Effector memory CD4-positive, alpha-beta T cell (primary cell): Measurements from ENCODE around the gene MKNK1.

Experiments
- DNase-seq, 3 donors: peaks; one replicate each; pipeline ENCODE4 v3.0.0-alpha.2; 2020
- H3K27ac ChIP-seq: 2 replicates; pipeline ENCODE4 v1.7.0; 2013; ENCODE audit warnings: mild to moderate bottlenecking, low read length, moderate library complexity; ENCODE audit not compliant: insufficient read depth, poor library complexity, severe bottlenecking
- H3K27me3 ChIP-seq: replicated peaks from 2 replicates; pipeline ENCODE4 v1.7.0; 2013; ENCODE audit warnings: mild to moderate bottlenecking, low read length; ENCODE audit not compliant: insufficient read depth, control insufficient read depth, poor library complexity, severe bottlenecking
- H3K36me3 ChIP-seq: 2 replicates; pipeline ENCODE4 v1.7.0; 2013; ENCODE audit warnings: mild to moderate bottlenecking, low read length, moderate library complexity; ENCODE audit not compliant: control insufficient read depth, insufficient read depth
- H3K4me1 ChIP-seq: 2 replicates; pipeline ENCODE4 v1.7.0; 2013; ENCODE audit warnings: low read length, mild to moderate bottlenecking; ENCODE audit not compliant: control insufficient read depth, insufficient read depth, poor library complexity, severe bottlenecking
- H3K4me3 ChIP-seq: 2 replicates; pipeline ENCODE4 v1.7.0; 2013; ENCODE audit warnings: low read length, low read depth, mild to moderate bottlenecking; ENCODE audit not compliant: insufficient read depth, poor library complexity, severe bottlenecking
- H3K9me3 ChIP-seq: 2 replicates; pipeline ENCODE4 v1.7.0; 2013; ENCODE audit warnings: mild to moderate bottlenecking, low read length, moderate library complexity; ENCODE audit not compliant: control insufficient read depth

Gene MKNK1

DNA sequence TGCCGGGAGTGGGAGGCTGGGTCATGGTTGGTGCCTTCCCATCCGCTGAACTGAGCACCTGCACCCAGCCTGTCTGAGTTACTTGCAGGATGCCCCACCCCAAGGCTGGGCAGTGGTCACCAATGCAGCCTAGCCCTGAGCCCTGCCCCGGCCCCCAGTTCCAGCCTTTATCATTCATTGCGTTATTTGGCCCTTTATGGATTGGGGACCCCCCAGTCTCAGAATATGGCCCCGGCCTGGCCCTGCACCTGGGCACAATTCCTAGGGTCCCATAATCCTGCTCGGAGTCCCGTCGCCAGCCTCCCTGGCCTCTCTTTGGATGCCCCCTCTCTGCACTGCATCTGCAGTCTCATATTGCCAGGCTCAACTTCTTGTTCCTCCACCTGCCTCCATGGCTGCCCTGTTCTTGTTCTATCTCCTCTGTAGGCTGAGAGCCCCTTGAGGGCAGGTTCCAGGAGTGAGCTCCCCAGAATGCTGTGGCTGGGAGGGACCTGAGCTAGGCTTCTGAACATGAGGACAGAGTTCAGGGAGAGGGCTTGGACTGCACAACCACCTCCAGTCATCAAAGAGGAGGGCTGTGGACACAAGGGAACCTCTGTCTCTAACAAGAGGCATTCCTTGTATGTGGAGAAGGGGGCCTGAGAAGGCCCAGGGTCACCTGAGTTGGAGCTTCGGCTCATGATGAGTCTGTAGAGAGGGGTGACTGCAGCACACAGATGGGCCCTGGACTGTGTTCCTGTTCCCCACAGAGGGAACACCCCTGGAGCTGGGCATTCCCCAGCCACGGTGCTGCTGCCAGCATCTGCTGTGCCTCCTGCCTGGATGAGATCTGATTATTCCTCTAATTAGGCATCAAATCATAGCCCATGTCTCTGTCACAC is 51.5 kb downstream of the MKNK1 start:
- H3K27me3 ChIP-seq, result peaks cover 4% of the 10 kb centered on the region
- H3K4me3 ChIP-seq, result no peak overlapping the region
- peaks cover 2% of the 10 kb centered on the region for H3K36me3 ChIP-seq
- no peak overlapping the region for H3K27ac ChIP-seq
- H3K4me1 ChIP-seq, result peaks cover 15% of the 10 kb centered on the region
- no peak for DNase-seq
- H3K9me3 ChIP-seq, result no peaks in the 10 kb centered on the region

- Histone ChIP-seq H3K9me3 (no peaks in the 10 kb centered on the region), H3K27me3 (peaks cover 8% of the 10 kb centered on the region)
- DNase-seq, result no peak
Observed at GRCh38 chr1:46551597-46552095, 52.4 kb downstream of the MKNK1 start, which contains the start of gene KNCN. Gene KNCN (minus strand): TSS chr1:46551647. CDS start chr1:46551215, 432 bp downstream.

DNA sequence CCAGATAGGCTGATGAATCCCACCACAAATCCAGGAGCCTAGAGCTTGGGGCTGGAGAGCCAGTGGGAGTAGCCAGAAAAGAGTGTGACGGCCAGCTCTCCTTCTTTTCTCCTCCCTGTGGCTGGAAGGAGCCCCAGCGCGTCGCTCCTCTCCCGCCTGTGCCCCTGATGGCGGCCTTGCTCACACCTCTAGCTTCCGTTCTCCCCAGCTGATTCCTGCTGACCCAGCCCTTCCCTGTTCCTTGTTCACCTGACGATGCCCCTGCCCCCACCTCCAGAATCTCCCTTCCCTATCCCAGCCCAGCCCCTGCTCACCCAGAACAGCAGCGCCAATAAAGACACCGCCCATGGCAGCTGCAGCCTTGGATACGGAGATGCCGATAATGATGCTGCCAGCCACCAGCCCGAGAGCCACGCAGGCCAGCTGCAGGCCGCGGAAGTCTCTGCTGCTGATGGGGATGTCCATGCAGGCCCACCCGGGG is 53.3 kb downstream of the MKNK1 start:
- Histone ChIP-seq H3K9me3 (no peaks in the 10 kb centered on the region), H3K4me3 (no peak overlapping the region), H3K27ac (no peak overlapping the region), H3K27me3 (peaks cover 9% of the 10 kb centered on the region), H3K4me1 (peaks cover 15% of the 10 kb centered on the region), H3K36me3 (no peaks in the 10 kb centered on the region)
- no peak for DNase-seq

More at GRCh38 chr1:46551597-46552095, 52.4 kb downstream of the MKNK1 start, which contains the start of gene KNCN:
- Histone ChIP-seq H3K36me3 (no peaks in the 10 kb centered on the region), H3K4me3 (no peak within 1 kb of the TSS), H3K27ac (no peak within 1 kb of the TSS), H3K4me1 (peaks cover 15% of the 10 kb centered on the region)

- peak; percentile 43 to 58 (median 52) for DNase-seq
Observed at GRCh38 chr1:46549697-46550681, 54.1 kb downstream of the MKNK1 start.

DNA sequence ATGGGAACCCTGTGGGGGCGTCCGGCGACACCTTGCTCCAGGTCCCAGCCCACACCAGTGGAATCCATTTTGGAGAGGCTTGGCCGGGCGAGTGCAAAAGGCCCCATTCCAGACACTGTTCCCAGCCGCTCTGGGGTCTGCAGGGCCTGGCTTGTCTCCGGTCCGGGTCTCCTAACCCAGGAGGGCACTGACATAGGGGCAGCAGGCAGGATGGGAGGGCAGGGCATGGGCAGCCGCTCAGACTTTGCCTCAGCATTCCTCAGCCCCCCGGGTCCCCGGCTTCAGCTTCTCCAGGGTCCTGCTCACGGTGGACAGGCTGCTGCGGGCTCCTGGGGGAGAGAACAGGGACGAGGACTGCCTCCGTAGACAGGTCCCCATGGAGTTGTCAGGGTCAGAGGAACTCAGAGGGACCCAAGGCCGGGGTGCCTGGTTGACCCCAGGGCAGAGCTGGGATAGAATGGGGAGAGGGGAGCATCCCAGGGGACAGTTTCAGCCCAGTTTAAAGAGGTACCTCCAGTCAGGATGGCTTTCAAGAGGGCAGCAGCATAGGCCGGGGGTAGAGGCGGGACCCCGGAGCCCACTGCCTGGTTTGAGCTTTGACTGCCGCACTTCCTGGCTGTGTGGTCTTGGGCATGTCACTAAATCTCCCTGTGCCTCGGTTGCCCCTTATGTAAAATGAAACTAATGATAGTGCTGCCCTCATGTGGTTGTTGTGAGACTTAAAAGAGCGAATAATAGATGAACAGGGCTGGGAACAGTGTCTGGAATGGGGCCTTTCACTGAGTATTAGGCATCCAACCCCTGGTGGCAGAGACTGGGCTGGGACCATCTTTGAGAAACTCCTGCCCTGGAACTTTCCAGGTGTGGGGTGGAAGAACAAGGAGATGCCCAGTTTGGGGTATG is 56.3 kb downstream of the MKNK1 start:
- DNase-seq, result no peak
- H3K27me3 ChIP-seq, result peaks cover 34% of the 10 kb centered on the region
- H3K4me3 ChIP-seq, result no peak overlapping the region
- no peak overlapping the region for H3K27ac ChIP-seq
- no peaks in the 10 kb centered on the region for H3K36me3 ChIP-seq
- H3K4me1 ChIP-seq, result peaks cover 15% of the 10 kb centered on the region
- H3K9me3 ChIP-seq, result no peaks in the 10 kb centered on the region

More at GRCh38 chr1:46549697-46550681, 54.1 kb downstream of the MKNK1 start:
- H3K4me3 ChIP-seq, result no peak overlapping the region
- peaks cover 15% of the 10 kb centered on the region for H3K4me1 ChIP-seq
- H3K9me3 ChIP-seq, result no peaks in the 10 kb centered on the region
- H3K36me3 ChIP-seq, result no peaks in the 10 kb centered on the region
- no peak overlapping the region for H3K27ac ChIP-seq
- peaks cover 17% of the 10 kb centered on the region for H3K27me3 ChIP-seq

GRCh38 chr1:46546210-46546609 is 57.9 kb downstream of the MKNK1 start:
- Histone ChIP-seq H3K4me1 (peaks cover 15% of the 10 kb centered on the region), H3K36me3 (no peaks in the 10 kb centered on the region), H3K9me3 (no peaks in the 10 kb centered on the region), H3K27me3 (peaks cover 34% of the 10 kb centered on the region), H3K27ac (no peak overlapping the region), H3K4me3 (no peak overlapping the region)
- no peak for DNase-seq

GRCh38 chr1:46545784-46546183 is 58.3 kb downstream of the MKNK1 start:
- H3K36me3 ChIP-seq, result no peaks in the 10 kb centered on the region
- H3K9me3 ChIP-seq, result no peaks in the 10 kb centered on the region
- H3K4me3 ChIP-seq, result no peak overlapping the region
- peaks cover 34% of the 10 kb centered on the region for H3K27me3 ChIP-seq
- H3K27ac ChIP-seq, result no peak overlapping the region
- H3K4me1 ChIP-seq, result peaks cover 15% of the 10 kb centered on the region
- DNase-seq, result no peak

GRCh38 chr1:46544561-46545240 is 59.4 kb downstream of the MKNK1 start:
- DNase-seq, result no peak
- H3K36me3 ChIP-seq, result no peaks in the 10 kb centered on the region
- H3K9me3 ChIP-seq, result no peaks in the 10 kb centered on the region
- H3K4me3 ChIP-seq, result no peak overlapping the region
- H3K27me3 ChIP-seq, result peaks cover 34% of the 10 kb centered on the region
- peaks cover 9% of the 10 kb centered on the region for H3K4me1 ChIP-seq
- no peak overlapping the region for H3K27ac ChIP-seq
